Osteocyte (in vitro differentiated cells): Measurements from ENCODE around the gene FSTL4. TPM values are rescaled to one million over a fixed set of nuclear protein-coding genes. Genes with fewer than 3 reads are reported as not detected.

Experiments used
- DNase-seq: peaks from one replicate; pipeline ENCODE4 v3.0.0; 2021; ENCODE audit warnings: mixed read lengths; ENCODE audit not compliant: unreplicated experiment; ENCODE audit errors: extremely low spot score
- H3K27ac Mint-ChIP-seq: one replicate; pipeline ENCODE4 v1.8.0; 2021; ENCODE audit warnings: mild to moderate bottlenecking, mixed read lengths; ENCODE audit not compliant: unreplicated experiment
- H3K27me3 Mint-ChIP-seq: one replicate; pipeline ENCODE4 v1.8.0; 2021; ENCODE audit warnings: mixed read lengths; ENCODE audit not compliant: unreplicated experiment
- H3K36me3 Mint-ChIP-seq: one replicate; pipeline ENCODE4 v1.8.0; 2021; ENCODE audit warnings: mixed read lengths; ENCODE audit not compliant: unreplicated experiment
- H3K4me1 Mint-ChIP-seq: one replicate; pipeline ENCODE4 v1.8.0; 2021; ENCODE audit warnings: mixed read lengths; ENCODE audit not compliant: unreplicated experiment
- H3K4me3 Mint-ChIP-seq: one replicate; pipeline ENCODE4 v1.8.0; 2021; ENCODE audit warnings: mild to moderate bottlenecking, moderate library complexity, mixed read lengths; ENCODE audit not compliant: unreplicated experiment
- H3K9me3 Mint-ChIP-seq: one replicate; pipeline ENCODE4 v1.8.0; 2021; ENCODE audit warnings: mixed read lengths; ENCODE audit not compliant: unreplicated experiment
- total RNA-seq: library from RNA; stranded (reverse); gene quantifications from 2 replicates; pipeline ENCODE4 v1.2.1, GENCODE V29; 2021
- TF ChIP-seq, protein P1 (sequence below): fragments of 200-600 bp; sonication (generic); IDR thresholded peaks from 2 replicates; pipeline ENCODE4 v1.5.0; 2021; ENCODE audit warnings: antibody characterized with exemption, mild to moderate bottlenecking, moderate library complexity

FSTL4 gene
- total RNA-seq, 1 donor from 2014 or later: not detected

- Mint-ChIP-seq H3K36me3 (no peaks in the 10 kb centered on the region), H3K4me1 (no peaks in the 10 kb centered on the region), H3K27ac (no peak overlapping the region), H3K4me3 (no peak overlapping the region), H3K27me3 (peaks cover 80% of the 10 kb centered on the region), H3K9me3 (no peaks in the 10 kb centered on the region)
- TF ChIP-seq, protein P1, sequence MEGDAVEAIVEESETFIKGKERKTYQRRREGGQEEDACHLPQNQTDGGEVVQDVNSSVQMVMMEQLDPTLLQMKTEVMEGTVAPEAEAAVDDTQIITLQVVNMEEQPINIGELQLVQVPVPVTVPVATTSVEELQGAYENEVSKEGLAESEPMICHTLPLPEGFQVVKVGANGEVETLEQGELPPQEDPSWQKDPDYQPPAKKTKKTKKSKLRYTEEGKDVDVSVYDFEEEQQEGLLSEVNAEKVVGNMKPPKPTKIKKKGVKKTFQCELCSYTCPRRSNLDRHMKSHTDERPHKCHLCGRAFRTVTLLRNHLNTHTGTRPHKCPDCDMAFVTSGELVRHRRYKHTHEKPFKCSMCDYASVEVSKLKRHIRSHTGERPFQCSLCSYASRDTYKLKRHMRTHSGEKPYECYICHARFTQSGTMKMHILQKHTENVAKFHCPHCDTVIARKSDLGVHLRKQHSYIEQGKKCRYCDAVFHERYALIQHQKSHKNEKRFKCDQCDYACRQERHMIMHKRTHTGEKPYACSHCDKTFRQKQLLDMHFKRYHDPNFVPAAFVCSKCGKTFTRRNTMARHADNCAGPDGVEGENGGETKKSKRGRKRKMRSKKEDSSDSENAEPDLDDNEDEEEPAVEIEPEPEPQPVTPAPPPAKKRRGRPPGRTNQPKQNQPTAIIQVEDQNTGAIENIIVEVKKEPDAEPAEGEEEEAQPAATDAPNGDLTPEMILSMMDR: no peak
- no peak for DNase-seq
These were observed 180.9 kb downstream of the FSTL4 start for GRCh38 chr5:133431326-133431865.

DNA sequence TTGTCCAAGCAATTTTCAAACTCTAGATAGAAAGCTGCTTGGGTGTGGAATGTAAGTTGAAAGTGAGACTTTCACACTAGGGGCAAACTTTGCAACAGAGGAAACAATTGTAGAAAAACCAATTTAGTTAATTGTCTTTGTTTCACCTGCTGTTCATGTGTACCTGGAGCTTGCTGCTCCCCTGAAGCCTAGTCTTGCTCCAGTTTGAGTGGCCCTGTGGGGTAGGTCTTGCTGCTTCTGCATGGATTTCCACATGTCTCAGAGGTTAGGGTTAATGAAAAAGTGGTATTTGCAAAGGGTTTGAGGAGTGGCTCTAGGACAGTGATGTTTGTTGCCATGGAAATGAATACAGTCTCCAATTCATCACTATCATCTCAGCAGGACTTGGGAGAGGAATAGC lies 182.2 kb downstream of the FSTL4 start:
- no peaks in the 10 kb centered on the region for H3K9me3 Mint-ChIP-seq
- H3K4me3 Mint-ChIP-seq: no peak overlapping the region
- peaks cover 80% of the 10 kb centered on the region for H3K27me3 Mint-ChIP-seq
- no peaks in the 10 kb centered on the region for H3K4me1 Mint-ChIP-seq
- H3K36me3 Mint-ChIP-seq: no peaks in the 10 kb centered on the region
- no peak overlapping the region for H3K27ac Mint-ChIP-seq
- DNase-seq: no peak
- TF ChIP-seq, protein P1: no peak

DNA sequence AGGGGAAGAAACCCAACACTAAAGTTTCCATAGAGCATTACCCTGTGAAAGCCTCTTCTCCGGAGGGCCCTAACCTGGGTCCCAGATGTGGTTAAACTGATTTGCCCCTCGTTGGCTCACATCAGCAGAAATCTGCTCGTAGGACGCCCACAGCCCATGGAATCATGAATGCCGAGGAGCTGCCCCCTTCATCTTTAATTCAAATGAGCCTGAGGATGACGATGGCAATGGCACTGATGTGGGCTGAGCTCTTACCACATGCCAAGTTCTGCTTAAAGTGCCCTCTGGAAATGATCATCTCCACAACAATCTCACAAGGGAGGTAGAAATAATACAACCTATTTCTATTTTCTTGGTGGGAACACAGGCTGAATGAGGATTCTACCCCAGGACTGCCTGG lies 183.3 kb downstream of the FSTL4 start:
- H3K27ac Mint-ChIP-seq: no peak overlapping the region

DNA sequence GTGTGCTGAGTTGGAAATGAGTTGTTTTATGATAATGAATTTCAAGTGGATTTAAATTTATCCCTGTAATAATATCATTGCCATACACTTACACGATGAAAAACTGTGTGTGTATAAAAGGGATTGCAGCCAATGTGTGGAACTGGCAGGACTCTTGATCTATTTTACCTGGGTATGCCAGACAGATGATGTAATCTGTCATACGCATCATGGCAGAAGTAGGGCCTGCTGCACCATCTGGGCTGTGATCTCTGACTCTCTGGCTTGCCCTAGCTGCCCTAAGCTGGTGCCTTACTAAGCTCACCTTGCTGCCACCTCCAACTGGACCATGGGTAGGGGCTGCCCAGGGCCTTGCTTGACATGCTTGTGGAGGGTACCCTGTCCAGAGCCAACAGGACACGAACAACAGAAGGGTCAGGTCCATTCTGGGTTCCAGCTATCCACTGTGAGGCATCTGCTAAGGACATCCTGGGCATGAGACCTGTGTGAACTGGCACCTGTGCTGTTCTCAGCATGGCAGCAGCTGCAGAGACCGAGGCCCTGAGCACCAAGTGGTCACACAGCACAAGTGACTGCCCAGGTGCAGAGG lies 184.2 kb downstream of the FSTL4 start:
- TF ChIP-seq, protein P1: no peak
- DNase-seq: no peak
- Mint-ChIP-seq H3K36me3 (no peaks in the 10 kb centered on the region), H3K27ac (no peak overlapping the region), H3K4me1 (peaks cover 4% of the 10 kb centered on the region), H3K27me3 (peaks cover 66% of the 10 kb centered on the region), H3K9me3 (no peaks in the 10 kb centered on the region), H3K4me3 (no peak overlapping the region)

More for the DNA sequence above, 183.3 kb downstream of the FSTL4 start:
- Mint-ChIP-seq H3K4me3 (no peak overlapping the region), H3K4me1 (no peaks in the 10 kb centered on the region), H3K9me3 (no peaks in the 10 kb centered on the region), H3K36me3 (no peaks in the 10 kb centered on the region), H3K27me3 (peaks cover 75% of the 10 kb centered on the region)
- no peak for DNase-seq
- TF ChIP-seq, protein P1: no peak

- no peaks in the 10 kb centered on the region for H3K9me3 Mint-ChIP-seq
- H3K4me3 Mint-ChIP-seq: no peak overlapping the region
- peaks cover 4% of the 10 kb centered on the region for H3K4me1 Mint-ChIP-seq
- peaks cover 60% of the 10 kb centered on the region for H3K27me3 Mint-ChIP-seq
- no peak overlapping the region for H3K27ac Mint-ChIP-seq
- H3K36me3 Mint-ChIP-seq: no peaks in the 10 kb centered on the region
- DNase-seq: no peak
- TF ChIP-seq, protein P1: no peak
These were observed 185.1 kb downstream of the FSTL4 start for GRCh38 chr5:133427121-133427777.
